ENCODE data around the gene CCNB1.

DNA sequence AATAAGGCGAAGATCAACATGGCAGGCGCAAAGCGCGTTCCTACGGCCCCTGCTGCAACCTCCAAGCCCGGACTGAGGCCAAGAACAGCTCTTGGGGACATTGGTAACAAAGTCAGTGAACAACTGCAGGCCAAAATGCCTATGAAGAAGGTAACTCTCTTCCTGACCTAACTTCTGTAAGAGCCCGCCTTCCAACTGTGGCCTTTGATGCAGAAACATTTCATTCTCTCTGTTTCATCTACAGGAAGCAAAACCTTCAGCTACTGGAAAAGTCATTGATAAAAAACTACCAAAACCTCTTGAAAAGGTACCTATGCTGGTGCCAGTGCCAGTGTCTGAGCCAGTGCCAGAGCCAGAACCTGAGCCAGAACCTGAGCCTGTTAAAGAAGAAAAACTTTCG is 979 bp downstream of the CCNB1 start:
- TF ChIP-seq POLR2A (IDR thresholded peaks at IDR 0.05), result no peak
- TF ChIP-seq, protein P1, sequence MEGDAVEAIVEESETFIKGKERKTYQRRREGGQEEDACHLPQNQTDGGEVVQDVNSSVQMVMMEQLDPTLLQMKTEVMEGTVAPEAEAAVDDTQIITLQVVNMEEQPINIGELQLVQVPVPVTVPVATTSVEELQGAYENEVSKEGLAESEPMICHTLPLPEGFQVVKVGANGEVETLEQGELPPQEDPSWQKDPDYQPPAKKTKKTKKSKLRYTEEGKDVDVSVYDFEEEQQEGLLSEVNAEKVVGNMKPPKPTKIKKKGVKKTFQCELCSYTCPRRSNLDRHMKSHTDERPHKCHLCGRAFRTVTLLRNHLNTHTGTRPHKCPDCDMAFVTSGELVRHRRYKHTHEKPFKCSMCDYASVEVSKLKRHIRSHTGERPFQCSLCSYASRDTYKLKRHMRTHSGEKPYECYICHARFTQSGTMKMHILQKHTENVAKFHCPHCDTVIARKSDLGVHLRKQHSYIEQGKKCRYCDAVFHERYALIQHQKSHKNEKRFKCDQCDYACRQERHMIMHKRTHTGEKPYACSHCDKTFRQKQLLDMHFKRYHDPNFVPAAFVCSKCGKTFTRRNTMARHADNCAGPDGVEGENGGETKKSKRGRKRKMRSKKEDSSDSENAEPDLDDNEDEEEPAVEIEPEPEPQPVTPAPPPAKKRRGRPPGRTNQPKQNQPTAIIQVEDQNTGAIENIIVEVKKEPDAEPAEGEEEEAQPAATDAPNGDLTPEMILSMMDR (IDR thresholded peaks at IDR 0.05), result no peak
- TF ChIP-seq EP300 (IDR thresholded peaks at IDR 0.05), result no peak
